GM21825 (cell line): ENCODE data around the gene GTPBP10.
"Not testable (repeated sequence)": the region's sequence is repeated elsewhere in the genome, so short reads cannot be mapped to it uniquely, and the experiment has no call there.

Source experiments
- ATAC-seq: cut with Tn5 transposase; IDR thresholded peaks from one replicate; pipeline ENCODE4 v1.9.1; 2021; ENCODE audit warnings: mild to moderate bottlenecking, moderate library complexity; ENCODE audit not compliant: unreplicated experiment

The GTPBP10 gene

GRCh38 chr7:90350032-90350431 lies 3.5 kb downstream of the GTPBP10 start:
- ATAC-seq = not testable (repeated sequence)

DNA sequence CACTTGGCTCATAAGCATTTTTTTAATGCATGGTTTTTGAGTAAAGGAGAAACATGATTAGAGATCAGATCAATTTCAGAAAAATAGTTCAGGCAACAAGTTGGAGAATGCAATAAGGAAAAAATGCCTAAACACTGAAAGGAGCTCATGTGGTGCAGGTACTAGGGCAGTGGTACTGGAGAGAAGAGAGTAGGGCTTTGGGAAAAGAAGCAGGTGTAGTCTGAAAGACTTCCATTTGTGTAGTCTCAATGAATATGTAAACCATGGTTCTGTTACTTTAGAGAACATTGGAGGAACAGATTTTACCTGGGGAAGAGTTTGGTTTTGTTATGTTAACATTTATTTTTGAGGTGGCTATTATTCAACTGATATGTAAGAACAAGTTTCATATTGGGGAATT lies 5.5 kb downstream of the GTPBP10 start:
- no peak for ATAC-seq

DNA sequence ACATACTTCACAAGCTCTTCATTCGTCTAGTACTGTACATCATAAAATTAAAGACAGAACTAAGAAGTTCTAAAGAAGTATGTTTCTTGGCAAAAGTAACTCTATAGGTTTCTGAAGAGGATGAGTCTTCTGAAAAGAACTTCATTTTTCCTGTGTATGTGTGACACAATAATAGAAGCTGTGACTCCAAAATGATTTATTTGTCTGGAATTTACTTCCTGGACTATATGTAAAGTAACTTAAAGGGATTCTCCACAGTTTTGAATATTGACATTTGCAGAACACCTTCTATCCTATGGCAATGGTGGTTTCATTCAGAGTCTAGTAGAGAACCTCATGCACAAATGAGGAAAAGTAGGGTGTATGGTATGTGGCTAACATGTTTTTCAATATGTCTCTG lies 36.9 kb downstream of the GTPBP10 start:
- no peak for ATAC-seq

DNA sequence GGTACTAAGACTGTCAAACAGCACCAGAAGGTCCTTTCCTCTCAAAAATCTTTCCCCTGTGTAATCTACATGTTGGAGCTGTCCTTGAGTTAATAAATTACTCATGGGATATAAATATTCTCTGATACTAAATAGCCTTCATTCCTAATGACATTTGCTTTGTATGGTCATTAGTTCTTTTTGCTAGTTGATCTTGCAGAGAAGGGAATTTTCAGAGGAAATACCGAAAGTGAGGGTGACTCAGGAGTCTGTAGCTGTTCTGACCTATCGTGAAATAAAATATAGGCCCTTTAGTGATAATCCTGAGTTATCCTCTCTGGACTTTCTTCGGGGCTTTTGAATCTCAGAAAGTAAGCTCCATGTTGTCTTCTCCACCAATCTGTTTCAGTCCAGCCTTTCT lies 37.3 kb downstream of the GTPBP10 start:
- no peak for ATAC-seq

GRCh38 chr7:90384433-90384832 lies 37.9 kb downstream of the GTPBP10 start:
- ATAC-seq = no peak

DNA sequence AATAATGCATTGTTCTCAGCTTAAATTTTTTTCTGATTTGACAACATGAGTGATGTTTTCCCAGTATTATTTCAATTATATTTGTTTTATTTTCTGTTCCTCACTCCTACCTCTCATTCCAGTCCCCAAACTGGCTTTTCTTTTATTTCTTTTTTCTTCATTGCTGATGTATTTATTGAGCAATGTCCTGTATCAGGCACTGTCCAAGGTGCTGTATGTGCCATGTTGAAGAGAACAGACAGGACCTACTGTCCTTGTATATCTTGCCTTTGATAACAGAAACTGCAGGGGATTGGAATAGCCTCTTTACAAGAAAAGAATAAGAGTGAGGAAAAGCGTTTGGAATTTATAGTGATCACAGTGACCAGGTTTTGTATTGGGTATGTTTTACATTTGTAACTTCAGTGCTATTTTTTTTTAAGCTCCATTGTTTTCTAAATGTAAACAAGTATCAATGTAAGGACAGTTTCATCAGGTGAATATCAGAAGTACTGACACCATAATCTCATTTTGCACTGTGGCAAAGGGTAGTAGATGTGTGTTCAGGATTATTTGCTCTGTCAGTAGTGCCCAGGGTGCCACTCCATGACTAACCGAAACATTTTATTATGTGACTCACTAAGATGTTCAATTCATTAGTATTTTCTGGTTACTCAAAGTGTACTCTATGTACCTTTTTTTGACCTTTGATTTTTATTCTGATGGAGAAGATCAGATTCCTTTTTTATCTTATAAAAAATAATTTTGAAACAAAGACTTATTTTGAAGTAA lies 41.1 kb downstream of the GTPBP10 start:
- ATAC-seq = no peak

GRCh38 chr7:90390926-90391325 lies 44.4 kb downstream of the GTPBP10 start:
- no peak for ATAC-seq

GRCh38 chr7:90391488-90391887 lies 45.0 kb downstream of the GTPBP10 start:
- no peak for ATAC-seq

DNA sequence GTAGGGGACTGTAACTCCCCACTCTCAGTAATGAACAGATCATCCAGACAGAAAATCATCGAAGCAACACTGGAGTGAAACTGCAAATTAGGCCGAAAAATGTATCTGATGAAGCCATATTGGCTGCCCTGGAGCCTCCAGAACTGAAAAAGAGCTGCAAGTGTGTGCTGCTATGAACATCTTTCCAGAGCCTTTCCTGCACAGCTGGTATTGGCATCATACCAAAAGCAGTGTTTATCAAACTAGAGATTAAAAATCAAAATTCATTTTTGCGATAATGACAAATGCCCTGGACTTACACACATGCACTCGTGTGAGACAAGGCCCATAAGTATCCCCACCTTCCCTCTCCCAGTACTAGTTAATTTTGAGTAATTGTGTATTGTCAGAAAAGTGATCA lies 49.9 kb downstream of the GTPBP10 start:
- no peak for ATAC-seq

DNA sequence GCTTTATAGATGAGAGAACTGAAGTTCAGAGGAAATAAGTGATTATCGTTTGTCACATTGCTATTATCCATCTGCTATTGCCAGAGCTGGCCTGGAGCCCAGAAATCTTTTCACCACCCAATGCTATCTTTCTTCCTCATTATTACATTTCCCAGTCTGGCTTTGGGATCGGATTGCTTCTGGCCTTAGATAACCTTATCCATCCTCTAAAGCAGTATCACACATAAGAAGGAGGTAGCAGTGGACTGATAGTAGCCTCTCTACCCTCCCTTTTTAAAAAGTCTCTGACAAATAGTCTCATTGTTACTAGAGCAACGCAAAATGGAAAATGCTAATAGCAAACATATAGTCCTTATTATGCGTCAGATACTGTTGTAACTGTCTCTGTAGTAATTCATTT lies 55.5 kb downstream of the GTPBP10 start:
- ATAC-seq = no peak

- ATAC-seq = no peak
These were observed 56.3 kb downstream of the GTPBP10 start for GRCh38 chr7:90402785-90403173.

DNA sequence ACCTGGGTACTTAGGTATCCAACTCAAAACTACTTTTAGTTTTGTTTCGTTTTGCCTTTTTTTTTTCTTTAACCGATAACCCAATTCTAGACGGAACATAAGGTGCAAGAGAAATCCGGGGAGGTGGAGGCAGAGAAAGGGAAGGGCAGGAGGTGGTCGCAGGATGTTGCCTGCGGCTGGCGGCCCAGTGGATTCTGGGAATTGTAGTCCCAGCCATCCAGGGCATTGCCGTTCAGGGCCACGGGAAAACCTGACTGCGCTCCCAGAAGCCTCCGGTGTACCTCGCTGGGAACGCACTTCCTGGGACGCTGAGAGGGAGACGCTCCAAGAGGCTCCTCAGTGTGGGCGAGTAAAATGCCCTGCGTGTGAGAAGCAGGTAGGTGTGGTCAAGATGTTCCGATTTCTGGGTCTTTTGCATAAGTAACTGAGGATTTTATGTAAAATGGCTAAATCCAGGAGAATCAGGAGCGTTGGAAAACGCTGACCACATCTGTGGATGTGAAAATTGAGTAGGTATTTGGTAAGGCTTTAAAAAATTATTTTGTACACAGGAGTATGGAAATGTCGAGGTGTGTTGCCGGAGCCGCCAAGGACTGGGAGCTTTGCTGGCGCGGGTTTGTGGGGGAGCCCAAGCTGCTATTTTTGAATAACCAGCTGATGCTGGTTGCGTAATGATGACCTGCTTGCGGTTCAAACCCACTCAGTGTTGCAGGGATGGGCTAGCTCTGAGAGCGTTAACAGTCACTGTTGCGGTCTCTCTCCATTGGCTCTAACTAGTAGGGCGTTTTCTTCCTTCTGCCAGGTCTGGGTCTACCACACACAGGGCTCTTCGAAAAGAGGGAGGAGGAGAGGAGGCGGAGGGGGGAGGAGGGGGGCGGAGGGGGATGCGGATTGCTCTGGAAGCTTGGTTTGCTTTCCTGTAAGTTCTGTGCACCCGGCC lies 56.9 kb downstream of the GTPBP10 start, which contains the start of gene CLDN12:
TSS of gene CLDN12 (plus strand) at position 288 of the 940 bp plus-strand sequence. CDS start 9,216 bp downstream, outside the sequence.
- peak; percentile 94 for ATAC-seq

- ATAC-seq = no peak
These were observed 58.3 kb downstream of the GTPBP10 start for GRCh38 chr7:90404777-90405176.

DNA sequence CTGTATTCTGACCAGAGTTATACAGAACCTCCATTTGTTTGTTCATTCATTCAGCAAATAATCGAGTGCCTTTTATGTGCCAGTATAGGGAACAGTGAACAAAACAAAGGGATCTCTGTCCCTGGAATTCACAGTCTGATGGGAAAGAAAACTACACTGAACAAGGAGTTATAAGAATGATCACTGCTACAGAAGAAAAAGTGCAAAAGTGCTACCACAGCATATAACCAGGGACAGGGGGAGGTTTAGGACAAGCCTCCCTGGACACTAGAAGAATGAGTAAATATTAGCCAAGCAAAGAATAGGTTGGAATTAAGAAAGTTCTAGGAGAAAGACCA lies 60.9 kb downstream of the GTPBP10 start:
- no peak for ATAC-seq

GRCh38 chr7:90408142-90408541 lies 61.6 kb downstream of the GTPBP10 start:
- no peak for ATAC-seq

- ATAC-seq = no peak
These were observed 63.2 kb downstream of the GTPBP10 start for GRCh38 chr7:90409667-90410066.

GRCh38 chr7:90411510-90411909 lies 65.0 kb downstream of the GTPBP10 start:
- ATAC-seq = no peak

GRCh38 chr7:90412458-90413184 lies 66.1 kb downstream of the GTPBP10 start:
- no peak for ATAC-seq

GRCh38 chr7:90413185-90413528 lies 66.6 kb downstream of the GTPBP10 start:
- ATAC-seq = no peak

GRCh38 chr7:90421651-90422050 lies 75.1 kb downstream of the GTPBP10 start:
- no peak for ATAC-seq

- peak; percentile 95 for ATAC-seq
These were observed 78.2 kb downstream of the GTPBP10 start for GRCh38 chr7:90424720-90425119.
